Raji (cell line): ENCODE measurements around the gene BANP.

Experiments used
- POLR2A ChIP-seq: IDR thresholded peaks from 2 replicates; pipeline ENCODE4 v1.6.1; 2011; ENCODE audit warnings: low read depth, low read length, control low read depth; ENCODE audit not compliant: insufficient read depth

BANP gene

GRCh38 chr16:88039591-88039990, 88.4 kb downstream of the BANP start:
- TF ChIP-seq POLR2A: no peak

- no peak for TF ChIP-seq POLR2A
Measured at GRCh38 chr16:88045820-88046303, 94.6 kb downstream of the BANP start.

- TF ChIP-seq POLR2A: no peak
Measured at GRCh38 chr16:88047462-88047861, 96.2 kb downstream of the BANP start.

GRCh38 chr16:88048985-88049384, 97.8 kb downstream of the BANP start:
- no peak for TF ChIP-seq POLR2A

GRCh38 chr16:88049561-88050545, 98.6 kb downstream of the BANP start:
- TF ChIP-seq POLR2A: no peak

GRCh38 chr16:88050952-88051660, 99.9 kb downstream of the BANP start:
- no peak for TF ChIP-seq POLR2A

- TF ChIP-seq POLR2A: no peak
Measured at GRCh38 chr16:88052661-88053060, 101.4 kb downstream of the BANP start.

- no peak for TF ChIP-seq POLR2A
Measured at GRCh38 chr16:88055356-88055755, 104.1 kb downstream of the BANP start.

- TF ChIP-seq POLR2A: no peak
Measured at GRCh38 chr16:88056212-88056611, 105.0 kb downstream of the BANP start.

GRCh38 chr16:88057656-88058055, 106.4 kb downstream of the BANP start:
- TF ChIP-seq POLR2A: no peak

GRCh38 chr16:88058136-88058535, 106.9 kb downstream of the BANP start:
- no peak for TF ChIP-seq POLR2A

- TF ChIP-seq POLR2A: no peak
Measured at GRCh38 chr16:88058817-88059216, 107.6 kb downstream of the BANP start.

GRCh38 chr16:88059701-88060386, 108.6 kb downstream of the BANP start:
- no peak for TF ChIP-seq POLR2A

GRCh38 chr16:88060524-88061219, 109.4 kb downstream of the BANP start:
- no peak for TF ChIP-seq POLR2A
